ENCODE measurements around the gene MORN3.
A peak's percentile ranks its signal among the peaks of the same experiment; 100 is the strongest.
"Not testable (repeated sequence)": the region's sequence is repeated elsewhere in the genome, so short reads cannot be mapped to it uniquely, and the experiment has no call there.

MORN3 gene

DNA sequence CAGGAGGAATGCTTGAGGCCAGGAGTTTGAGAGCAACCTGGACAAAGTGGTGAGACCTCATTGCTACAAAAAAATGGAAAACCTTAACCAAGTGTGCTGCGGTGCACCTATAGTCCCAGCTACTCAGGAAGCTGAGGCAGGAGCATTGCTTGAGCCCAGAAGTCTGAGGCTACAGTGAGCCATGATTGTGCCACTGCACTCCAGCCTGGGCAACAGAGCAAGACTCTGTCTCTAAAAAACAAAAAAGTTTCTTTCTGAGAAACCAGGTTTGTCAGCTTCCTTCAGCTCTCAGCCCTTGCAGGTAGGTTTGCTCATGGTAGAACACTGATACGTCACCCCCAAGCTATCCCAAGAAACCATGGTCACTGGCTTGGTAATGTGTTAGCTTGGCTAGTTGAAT is 20.0 kb upstream of the MORN3 start:
- DNase-seq, result no peak

DNA sequence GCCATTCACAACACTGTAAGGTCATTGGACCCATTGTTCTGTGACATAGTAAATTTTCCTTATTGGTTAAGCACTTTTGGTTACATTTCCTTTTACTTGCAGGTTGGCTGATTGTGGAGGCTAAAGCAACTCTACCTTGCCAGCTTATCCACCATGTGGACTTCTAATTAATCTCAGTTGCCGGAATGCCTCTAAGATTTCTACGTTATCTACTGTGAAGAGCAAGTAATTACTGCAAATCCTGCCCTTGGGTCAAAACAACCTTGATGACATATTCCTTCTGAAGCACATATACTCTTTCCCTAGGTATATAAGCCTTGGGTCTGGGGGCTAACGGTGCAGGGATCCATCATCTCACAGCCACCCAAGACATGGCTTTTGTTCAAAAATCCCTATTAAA is 19.5 kb upstream of the MORN3 start:
- no peak for DNase-seq

DNA sequence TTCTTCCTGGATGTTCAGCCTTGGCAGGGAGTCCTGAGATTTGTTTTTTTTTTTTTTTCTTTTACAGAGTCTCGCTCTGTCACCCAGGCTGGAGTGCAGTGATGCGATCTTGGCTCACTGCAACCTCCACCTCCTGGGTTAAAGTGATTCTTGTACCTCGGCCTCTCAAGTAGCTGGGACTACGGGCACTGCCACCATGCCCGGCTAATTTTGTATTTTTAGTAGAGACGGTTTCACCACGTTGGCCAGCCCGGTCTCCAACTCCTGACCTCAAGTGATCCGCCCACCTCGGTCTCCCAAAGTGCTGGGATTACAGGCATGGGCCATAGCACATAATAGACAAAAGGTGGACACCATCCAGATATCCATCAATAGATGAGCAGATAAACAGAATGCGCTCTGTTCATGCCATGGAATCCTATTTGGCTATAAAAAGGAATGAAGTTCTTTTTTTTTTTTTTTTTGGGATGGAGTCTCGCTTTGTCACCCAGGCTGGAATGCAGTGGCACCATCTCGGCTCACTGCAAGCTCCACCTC is 10.3 kb upstream of the MORN3 start:
- not testable (repeated sequence) for DNase-seq

DNA sequence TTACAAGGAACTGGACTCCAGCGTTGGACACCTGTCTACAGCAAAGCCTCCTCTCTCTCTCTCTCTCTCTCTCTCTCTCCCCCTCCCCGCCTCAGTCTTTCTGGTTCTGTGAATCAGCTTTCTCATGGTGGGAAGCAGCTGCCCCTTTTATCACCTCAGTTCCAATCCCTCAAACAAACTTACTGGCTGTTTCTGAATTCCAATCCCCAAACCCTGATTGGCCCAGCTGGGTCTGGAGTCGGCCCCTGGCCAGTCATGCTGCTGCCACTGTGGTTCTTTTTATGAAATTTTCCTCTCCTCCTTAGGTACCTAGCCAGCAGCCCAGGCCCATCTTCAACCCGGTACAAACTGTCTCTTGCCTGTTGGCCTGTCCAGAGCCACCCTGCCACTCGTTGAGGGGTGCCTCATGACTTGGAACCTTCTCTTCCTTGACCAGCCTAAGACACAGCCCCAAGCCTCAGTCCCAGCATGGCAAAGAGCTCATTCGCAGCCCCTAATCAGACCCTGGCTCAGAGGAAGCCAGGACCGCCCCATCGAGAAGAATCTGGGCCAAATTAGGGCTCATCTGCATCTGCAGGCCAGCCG is 9.4 kb upstream of the MORN3 start:
- no peak for DNase-seq

DNA sequence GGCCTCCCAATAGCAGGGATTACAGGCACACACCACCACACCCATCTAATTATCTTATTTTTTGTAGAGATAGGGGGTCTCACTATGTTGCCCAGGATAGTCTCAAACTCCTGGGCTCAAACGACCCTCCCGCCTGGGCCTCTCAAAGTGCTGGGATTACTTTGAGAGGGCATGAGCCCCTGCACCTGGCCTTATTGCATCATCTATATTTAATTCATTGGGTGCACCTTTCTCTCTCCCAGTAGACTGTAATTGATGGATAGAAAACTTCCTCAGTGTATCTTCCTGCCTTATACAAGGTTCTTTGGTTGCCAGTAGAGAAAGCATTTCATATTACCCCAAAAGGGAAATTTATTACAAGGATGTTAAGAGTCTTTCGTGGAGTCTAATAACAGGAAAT is 8.9 kb upstream of the MORN3 start:
- DNase-seq, result no peak

DNA sequence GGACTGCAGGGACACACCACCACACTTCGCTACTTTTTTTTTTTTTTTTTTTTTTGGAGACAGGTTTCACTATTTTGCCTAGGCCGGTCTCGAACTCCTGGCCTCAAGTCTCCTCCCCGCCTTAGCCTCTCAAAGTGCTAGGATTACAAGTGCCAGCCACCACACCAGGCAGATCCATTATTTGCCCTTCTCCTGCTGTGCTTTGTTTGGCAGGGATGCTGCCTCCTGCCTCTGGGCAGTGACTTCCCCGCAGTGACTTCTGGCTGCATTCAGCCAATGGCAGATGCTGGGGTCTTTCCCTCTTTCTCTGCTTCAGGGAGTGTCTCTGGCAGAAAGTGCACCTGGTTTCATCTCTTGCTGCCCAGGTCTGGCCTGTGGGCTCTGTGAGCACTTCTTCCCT is 6.7 kb upstream of the MORN3 start:
- no peak for DNase-seq

DNA sequence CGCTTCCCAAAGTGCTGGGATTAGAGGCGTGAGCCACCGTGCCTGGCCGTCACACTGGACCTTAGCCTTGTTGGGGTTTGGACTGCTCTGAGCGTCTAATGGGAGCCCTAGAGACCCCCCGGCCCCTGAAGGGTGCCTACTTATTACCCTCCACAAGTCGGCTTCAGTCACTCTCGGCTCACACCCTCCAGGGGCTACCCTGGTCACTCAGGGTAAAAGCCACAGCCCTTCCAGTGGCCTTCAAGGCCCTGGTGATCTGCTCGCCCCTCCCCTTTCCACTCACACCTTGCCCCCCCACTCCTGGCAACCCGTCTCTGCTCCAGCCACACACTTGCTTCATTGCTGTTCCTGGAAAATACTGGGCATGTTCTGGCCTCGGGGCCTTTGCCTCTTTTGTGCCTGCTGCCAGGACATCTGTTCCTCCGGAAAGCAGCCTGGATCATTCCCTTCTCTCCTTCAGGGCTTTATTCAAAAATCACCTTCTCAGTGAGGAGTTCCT is 3.6 kb upstream of the MORN3 start:
- no peak for DNase-seq

DNA sequence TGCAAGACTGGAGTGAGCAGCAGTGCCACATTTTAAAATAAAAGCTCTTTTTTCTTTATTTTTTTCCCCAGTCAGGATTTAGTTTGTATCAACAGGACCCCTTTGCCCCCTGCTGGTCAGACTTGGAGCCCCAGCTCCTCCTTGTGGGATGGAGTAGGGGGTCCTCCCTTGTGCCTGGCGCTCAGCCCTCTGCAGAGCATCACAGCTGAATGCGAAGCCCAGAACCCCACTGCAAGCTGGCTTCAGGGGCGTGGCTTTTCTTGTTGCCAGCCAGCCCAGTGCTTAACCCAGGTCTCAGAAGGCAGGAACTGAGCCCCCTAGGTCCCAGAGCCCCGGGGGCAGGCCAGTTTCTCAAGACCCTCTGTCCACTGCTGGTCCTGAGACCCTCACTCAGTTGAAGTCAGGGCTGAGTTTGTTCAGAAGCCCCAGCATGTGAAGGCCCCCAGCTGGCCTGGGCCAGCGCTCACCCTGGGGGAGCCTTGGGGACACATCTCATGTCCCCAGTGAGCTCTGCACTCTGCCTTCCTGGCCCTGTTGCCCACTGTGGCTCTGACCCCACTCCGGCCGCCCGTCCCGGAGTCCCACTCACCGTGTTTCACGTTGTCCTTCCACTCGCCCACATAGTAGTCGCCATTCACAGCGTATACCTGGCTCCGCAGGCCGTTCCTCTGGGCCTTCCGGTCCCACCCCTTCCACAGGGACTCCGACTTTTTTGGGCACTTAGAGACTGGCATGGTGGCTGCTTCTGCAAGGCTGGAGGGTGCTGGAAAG is 519 bp downstream of the MORN3 start:
- DNase-seq, result peak; percentile 45

DNA sequence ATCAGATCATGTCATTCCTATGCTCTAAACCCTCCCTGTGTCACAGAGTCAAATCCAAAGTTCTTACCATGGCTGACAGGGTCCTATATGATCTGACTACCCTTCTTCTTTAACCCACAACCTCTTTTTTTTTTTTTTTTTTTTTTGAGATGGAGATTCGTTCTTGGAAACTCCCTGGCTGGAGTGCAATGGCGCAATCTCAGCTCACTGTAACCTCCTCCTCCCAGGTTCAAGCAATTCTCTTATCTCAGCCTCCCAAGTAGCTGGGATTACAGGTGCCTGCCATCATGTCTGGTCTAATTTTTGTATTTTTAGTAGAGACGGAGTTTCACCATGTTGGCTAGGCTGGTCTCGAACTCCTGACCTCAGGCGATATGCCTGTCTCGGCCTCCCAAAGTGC is 2.6 kb downstream of the MORN3 start:
- not testable (repeated sequence) for DNase-seq

DNA sequence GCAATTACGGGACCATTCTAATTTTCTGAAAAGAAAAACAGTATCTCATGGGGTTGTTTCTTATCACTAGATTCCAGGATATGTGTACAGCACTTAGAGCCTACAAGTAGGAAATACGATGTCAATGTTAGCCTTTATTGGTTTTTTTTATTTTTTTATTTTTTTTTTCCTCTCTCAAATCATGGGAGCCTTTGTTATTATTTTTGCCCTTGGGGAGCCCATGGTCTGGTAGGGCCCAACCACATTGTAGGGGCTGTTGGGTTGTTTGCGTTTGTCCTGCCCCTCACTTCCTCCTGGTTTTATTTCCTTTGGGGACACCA is 5.9 kb downstream of the MORN3 start:
- DNase-seq, result no peak

DNA sequence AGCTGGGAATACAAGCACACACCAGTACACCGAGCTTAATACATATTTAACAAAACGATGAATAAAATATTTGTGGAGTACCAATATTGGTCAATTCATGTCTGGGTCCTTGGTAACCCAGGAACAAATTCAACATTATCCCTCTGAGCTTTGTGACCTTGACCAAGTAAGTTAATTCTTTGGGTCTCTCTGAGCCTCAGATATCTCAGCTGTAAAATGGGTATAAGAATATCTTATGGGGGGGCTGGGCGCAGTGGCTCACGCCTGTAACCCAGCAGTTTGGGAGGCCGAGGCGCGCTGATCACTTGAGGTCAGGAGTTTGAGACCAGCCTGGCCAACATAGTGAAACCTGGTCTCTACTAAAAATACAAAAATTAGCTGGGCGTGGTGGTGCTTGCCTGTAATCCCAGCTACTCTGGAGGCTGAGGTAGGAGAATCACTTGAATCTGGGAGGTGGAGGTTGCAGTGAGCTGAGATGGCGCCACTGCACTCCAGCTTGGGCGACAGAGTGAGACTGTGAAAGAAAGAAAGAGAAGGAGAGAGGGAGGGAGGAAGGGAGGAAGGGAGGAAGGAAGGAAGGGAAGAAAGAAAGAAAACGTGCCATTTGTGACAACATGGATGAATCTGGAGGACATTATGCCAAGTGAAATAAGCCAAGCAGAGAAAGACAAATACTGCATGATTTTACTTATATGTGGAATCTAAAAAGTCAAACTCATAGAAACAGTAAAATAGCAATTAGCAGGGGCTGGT is 7.9 kb downstream of the MORN3 start:
- not testable (repeated sequence) for DNase-seq

DNA sequence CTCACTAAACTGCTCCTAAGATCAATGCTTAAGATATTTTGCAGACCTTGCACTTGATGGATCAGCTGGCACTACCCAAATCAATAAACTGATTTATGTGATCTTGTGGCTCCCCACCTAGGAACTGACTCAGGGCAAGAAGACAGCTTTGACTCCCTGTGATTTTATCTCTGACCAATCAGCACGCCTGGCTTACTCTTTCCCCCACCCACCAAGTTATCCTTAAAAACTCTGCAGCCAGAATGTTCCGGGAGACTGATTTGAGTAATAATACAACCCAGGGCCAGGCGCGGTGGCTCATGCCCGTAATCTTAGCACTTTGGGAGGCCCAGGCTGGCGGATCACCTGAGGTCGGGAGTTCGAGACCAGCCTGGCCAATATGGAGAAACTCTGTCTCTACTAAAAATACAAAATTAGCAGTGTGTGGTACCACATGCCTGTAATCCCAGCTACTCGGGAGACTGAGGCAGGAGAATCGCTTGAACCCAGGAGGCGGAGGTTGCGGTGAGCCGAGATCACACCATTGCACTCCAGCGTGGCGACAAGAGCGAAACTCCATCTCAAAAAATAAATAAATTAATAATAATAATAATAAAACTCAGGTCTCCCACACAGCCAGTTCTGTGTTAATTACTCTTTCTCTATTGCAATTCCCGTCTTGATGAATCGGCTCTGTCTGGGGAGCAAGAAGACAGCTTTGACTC is 12.0 kb downstream of the MORN3 start:
- DNase-seq, result no peak

DNA sequence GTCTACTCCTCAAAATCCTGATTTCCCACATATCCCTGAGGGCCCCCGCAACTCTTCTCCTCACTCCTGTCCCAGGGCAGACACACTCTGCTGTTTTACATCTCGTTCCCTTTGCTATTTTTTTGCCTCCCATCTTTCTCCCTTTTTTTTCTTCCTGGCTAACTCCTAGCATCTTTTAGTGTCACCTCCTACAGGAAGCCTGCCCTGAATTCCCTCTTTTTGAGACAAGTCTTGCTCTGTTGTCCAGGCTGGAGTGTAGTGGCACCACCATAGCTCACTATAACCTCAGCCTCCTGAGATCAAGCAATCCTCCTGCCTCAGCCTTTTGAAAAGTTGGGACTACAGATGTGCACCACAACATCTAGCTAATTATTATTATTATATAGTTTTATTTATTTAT is 13.3 kb downstream of the MORN3 start:
- DNase-seq, result no peak

DNA sequence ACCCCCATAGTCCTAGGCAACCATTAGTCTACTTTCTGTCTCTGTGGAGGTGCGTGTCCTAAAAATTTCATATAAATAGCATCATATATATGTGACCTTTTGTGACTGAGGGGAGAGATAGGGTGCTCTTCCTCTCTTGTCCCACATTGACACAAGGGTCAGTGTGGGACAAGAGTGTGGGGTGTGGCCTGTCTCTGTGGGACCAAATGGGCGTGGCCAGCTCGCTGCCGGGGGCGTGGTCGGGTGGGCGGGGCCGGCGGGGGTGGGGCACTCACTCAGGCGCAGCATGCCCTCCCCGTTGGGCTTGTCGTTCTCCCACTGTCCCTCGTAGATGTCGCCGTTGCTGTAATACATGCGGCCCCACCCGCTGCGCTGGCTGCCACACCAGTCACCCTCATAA is 15.5 kb downstream of the MORN3 start:
- DNase-seq, result no peak

DNA sequence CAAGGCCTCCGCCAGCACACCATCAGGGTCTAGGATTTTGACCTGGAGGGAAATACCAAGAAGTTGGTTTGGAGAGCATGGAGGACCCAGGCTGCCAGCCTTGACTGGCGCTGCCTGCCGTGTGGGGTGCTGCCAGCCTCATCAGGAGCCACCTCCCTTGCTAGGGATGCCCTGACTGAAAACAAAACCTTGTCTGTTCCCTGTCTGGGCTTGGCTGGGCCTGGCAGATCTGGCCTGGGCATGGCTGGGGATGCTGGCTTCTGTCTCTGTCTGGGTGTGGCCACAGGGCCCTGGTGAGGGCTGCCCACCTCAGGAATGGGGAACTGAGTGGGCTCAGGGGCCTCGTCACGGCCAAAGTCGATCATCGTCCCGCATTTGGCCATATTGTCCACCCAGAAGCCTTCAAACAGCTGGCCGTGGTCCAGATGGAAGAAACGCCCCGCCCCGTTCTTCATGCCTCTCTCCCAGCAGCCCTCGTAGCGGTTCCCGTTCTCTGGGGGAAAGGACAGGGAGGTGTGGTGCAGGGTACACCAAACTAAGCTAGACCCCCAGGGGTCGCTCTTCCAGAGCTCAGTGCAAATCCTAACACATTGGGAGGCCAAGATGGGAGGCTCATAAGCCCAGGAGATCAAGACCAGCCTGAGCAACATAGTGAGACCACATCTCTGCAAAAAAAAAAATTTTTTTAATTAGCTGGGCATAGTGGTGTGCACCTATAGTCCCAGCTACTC is 16.5 kb downstream of the MORN3 start:
- no peak for DNase-seq

DNA sequence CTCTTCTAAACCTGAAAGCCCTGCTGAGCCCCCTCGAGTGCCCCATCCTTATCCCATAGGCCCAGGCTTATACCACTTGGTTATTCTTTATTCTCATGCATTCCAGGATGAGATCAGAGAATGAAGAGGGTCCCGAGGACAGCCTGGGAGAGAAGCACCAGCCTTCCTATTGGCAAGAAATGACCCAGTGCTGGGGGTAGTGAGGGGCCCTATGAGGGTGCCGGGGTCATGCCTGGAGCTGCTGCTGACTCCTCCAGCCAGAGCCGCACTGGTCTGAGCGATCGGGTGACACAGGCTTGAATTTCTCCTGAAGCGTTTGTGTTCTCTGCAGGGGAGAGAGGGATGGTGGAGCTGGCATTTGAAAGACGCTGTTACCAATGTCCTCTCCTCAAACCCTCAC is 18.1 kb downstream of the MORN3 start:
- DNase-seq, result no peak

DNA sequence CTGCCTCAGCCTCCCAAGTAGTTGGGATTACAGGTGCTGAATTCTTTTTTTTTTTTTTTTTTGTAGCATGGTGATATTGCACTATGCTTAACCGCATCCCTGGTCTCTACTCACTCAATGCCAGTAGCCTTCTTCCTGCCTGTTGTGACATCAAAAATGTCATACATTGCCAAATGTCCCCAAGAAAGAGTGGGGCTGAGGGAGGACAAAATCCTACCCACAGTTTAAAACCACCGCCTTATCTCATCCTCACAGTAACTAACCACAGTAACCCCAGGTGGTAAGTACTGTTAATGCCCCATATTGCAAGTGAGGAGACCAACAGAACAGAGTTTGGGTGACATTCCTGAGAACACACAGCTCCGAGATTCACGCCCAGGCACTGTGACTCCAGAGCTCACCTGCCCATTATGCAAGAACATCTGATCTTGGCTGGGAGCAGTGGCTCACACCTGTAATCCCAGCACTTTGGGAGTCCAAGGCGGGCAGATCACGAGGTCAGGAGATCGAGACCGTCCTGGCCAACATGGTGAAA is 19.6 kb downstream of the MORN3 start:
- no peak for DNase-seq

DNA sequence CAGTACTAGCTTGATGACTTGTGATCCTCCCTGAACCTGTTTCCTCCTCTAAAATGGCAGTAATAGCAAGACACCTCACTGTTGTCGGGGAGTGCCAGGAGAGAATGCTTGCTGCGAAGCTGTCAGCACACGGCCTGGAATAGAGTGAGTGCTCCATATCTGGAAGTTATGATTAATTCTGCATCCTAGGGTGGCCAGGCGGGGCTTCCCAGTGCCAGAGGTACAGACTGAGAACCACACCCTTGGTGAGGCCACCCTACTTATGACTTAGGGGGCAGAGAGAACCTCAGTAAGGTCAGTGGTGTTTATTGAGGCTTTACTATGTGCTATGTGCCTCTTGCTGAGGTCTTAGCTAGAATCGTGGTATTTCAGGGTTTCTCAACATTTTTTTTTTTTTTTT is 20.1 kb downstream of the MORN3 start:
- DNase-seq, result no peak

DNA sequence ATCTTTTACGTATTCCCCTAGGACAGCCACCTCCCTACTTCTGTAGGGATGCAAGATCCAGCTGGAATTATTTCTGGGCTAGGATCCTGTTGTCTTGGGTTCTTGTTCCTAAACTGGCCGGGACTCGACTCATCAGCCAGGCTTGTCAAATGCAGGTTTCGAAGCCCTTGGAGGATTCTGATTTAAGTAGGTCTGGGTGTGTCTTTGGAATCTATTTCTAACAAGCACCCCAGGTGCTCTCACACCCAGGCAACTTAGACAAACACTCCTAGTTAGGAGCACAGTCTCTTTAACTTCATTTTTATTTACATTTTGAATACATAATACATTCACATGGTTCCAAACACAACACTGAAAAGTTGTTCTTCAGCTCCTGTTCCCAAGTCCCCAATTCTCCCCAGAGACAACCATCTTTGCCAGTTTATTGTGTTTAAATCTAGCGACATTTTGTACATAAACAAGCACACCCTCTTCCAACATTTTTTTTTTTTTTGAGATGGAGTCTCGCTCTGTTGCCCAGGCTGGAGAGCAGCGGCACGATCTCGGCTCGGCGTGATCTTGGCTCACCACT is 20.9 kb downstream of the MORN3 start:
- DNase-seq, result no peak

DNA sequence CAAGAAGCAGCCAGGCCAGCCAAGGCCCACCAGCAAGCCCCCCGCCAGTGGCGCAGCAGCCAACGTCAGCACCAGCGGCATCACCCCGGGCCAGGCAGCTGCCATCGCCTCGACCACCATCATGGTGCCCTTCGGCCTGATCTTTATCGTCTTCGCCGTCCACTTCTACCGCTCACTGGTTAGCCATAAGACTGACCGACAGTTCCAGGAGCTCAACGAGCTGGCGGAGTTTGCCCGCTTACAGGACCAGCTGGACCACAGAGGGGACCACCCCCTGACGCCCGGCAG is 28.2 kb downstream of the MORN3 start:
- no peak for DNase-seq

DNA sequence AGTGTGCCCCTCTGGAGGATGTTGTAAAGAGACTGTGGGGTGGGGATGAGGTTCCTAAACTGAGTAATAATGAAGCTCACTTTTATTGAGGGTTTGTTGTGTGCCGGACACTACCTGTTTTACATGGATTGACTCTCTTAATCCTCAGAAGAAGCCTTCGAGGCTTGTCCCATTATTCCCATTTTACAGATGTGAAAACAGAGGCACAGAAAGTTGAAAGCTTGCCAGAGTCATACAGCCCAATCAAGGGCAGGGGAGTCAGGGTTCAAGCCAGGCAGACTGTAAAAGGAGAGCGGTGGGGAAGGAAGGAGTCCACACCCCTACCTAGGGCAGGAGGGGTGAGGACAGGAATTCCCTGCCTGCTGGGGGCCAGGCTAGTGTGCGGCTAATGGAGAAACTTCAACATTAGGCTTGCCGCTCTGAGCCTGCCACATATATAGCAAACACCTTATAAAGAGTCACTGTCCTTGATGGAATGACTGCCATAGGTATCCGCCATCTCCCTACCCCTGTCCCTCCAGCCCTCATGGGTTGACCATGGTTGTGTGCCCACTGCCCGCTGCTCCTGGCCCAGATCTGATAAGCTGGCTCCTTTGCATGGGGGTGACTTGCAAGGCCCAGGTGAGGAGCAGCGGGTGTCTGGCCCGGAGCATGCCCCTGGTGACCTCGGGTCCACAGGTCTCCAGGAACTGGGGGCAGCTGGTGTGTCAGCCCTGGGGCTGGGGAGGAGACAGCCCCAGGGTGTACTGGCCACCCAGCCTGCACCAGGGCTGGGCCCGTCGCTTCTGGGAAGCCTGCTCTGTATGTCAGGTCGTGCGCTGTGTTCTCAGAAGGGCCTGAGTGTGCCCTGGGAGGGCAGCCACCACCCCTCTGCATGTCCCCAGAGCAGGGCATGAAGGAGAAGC is 30.9 kb downstream of the MORN3 start:
- no peak for DNase-seq

Data from fibroblast of skin of scalp (primary cell).